EH (cell line): ENCODE results near the gene OTOG.

Experiments
- DNase-seq: peaks from one replicate; pipeline ENCODE4 v3.0.0-alpha.2; 2015; ENCODE audit warnings: low read depth

The OTOG gene

DNA sequence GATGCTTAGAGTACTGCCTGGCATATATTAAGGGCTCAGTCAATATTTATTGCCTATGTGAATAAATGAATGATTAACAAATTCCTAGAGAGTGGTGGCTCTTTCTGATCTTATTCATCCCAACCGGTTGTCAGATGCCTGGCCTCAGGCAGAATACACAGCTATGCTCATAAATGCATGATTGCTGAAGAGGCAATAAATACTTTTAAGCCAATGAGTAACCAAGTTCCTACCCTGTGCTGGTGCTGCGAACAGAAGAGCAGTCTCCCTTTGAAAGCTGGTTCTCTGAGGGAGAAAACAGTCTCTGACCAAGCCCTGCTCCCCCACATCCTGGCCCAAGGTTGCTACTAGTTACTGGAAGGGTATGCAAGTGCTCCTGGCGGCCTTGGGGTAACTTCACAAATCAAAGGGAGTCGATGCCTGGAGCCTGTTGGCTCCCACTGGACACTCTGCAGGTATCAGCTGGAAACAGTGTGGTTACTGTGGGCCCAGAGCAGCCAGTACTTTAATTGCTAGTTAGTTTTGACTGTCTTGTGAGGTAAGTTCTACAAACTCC lies 5.7 kb upstream of the OTOG start:
- DNase-seq = peak; percentile 22

GRCh38 chr11:17542249-17542648 lies 4.8 kb upstream of the OTOG start:
- no peak for DNase-seq

DNA sequence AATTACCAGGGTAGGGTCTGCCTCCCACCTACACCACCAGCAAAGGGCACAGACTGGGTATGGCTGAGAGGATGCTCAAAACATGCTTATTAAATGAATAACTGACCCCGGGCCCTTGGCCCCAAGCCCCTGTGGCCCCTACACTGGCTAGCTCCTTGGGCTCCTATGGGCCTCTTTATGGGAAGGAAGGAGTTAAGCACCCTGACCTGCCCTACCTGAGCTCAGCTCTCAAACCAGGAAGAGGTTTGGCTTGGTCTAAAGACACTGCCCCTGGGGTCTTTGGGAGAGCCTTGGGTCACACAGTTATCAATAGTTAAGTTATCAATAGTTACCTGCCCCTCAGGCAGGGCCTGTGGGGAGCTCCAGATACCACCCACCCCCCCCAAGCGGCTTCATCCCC lies 4.0 kb upstream of the OTOG start:
- DNase-seq = no peak

DNA sequence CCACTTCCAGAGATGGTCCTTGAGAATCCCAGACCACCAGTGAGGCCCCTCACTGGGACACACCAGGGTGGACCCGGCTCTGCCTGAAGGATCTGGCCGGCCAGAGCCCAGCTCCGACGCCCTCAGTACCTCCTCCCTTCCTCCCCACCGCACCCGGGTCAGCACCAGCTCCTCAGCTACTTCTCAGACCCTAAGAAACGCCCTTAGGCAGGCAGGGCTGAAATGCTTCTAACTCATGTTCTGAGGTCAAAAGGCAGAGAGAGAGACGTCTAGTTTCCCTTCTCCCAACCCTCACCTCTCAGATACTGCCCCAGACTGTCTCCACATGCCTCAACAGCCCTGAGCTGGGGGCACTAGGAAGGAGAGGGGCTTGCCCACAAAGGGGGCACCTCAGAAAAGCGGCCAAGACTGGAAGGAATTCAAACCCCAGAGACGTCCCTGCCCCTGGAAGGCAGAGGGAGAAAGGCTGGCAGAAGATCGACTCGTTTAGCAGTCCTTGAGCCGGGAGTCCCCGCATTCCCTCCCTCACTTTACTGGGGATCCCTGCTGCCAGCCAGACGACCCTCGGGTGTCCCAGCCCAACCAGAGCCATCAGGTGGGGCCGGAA lies 3.4 kb upstream of the OTOG start:
- DNase-seq = no peak

- no peak for DNase-seq
These were observed 2.9 kb upstream of the OTOG start, which contains the start of gene USH1C for GRCh38 chr11:17544181-17544622. USH1C (minus strand) TSS chr11:17544416; CDS start chr11:17544307, 109 bp downstream.

GRCh38 chr11:17546240-17546639 lies 819 bp upstream of the OTOG start:
- no peak for DNase-seq

DNA sequence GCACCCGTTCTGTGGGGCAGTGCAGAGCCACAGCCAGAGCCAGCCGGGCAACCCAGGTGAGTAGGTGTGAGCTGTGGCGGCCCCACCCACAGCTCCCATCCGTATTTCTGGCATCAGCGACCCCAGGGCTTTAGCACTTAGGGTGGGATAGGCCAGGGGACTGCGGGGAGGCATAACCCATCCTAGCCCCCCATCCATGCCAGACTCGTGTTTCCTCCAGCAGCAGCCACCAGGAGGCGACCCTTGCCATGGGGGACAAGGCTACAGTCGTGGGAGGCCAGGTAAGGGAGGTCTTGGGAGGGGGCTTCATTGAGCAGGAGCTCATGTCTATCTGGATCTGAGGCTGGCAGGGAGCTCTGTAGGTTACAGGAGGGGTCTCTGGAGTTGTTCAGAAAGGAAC lies 873 bp downstream of the OTOG start:
- DNase-seq = no peak

GRCh38 chr11:17548444-17548843 lies 1.4 kb downstream of the OTOG start:
- DNase-seq = no peak

DNA sequence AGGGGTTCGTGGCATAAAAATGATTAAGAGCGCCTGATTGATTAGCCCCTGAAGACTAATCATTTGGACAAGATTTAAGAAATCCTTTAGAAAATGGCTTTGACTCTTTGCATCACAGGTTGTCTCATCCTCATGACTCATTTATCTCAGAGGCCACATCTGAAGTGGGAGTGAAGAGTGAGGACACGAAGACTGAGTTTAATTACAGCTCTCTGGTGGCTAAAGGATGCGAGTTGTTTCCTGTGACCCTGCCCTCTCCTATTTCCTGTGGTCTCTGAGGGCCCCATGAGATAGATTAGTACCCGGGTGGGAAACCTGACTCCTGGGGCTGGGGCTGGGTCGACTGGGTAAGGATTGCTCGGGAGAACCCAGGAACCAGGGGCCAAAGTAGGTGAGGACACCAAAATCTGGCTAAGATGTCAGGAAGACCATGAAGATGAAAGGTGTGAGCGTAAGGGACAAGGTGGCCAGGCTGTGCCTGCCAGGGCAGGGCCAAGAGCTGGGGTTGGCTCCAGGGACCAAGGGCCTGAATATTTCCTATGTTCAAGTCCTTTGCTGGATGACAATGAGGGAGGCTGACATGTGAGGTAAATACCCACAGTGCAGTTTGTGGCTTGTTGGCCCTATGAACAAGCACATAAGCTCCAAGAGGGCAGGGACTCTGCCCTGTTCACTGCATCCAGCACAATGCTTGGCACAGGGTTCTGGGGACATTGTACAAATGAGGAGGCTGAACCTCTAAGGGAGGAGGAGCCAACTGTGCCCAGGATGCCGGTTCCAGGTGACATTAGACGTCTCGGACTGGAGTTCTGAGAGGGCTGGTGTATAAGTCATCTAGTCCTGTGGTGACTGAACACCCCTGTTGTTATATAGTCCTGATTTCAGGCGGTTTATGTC lies 3.6 kb downstream of the OTOG start:
- DNase-seq = no peak

DNA sequence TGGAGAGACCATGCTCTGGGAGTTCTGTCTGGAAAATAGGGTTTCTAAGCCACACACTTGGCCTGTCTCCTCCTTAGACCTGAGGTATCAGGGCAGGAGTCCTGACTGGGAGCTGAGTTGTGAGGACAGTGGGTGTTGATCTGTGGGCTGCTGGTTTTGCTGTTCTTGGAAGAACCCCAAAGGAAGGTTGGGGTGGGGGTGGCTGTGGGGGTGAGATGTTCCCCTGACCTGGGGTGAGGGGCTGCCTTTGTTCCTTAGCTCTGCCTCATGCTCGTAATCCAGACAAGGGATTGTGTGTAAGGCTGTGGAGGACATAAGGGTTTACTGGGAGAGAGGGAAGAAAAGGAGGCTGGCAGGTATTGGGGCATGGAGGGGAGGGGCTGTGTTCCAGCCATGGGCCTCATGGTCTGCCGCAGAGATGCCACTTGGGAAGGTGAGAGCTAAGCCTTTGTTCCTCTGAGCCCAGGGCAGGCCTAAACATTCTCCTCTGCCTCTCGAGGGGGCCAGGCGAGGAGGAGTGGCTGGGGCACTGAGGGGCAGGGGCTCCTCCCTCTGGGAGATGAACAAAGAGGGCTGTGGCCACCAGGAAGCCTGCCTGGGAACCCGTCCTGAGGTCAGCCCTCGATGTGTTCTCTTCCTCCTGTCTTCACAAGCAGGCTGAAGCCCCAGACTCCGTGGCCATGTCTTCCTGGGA lies 4.4 kb downstream of the OTOG start:
- no peak for DNase-seq

- DNase-seq = no peak
These were observed 4.9 kb downstream of the OTOG start for GRCh38 chr11:17552041-17552355.

- no peak for DNase-seq
These were observed 5.6 kb downstream of the OTOG start for GRCh38 chr11:17552392-17553248.

GRCh38 chr11:17553249-17553546 lies 6.1 kb downstream of the OTOG start:
- no peak for DNase-seq

GRCh38 chr11:17554487-17554886 lies 7.4 kb downstream of the OTOG start:
- no peak for DNase-seq

DNA sequence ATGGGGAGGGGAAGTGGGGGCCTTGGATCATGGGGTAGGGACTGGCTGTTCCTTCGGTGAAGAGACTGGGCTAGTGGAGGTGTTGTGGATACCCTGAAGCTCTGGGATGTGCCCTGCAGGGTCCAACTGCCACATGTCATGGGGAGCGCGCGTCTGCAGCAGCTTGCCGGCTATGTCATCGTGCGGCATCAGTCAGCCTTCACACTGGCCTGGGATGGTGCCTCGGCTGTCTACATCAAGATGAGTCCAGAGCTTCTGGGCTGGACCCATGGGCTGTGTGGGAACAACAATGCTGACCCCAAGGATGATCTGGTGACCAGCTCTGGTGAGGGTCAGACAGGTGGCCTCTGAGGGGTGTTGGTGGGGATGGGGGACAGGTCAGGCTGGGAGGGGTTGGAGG lies 9.9 kb downstream of the OTOG start:
- DNase-seq = no peak

GRCh38 chr11:17558025-17558780 lies 11.1 kb downstream of the OTOG start:
- no peak for DNase-seq

DNA sequence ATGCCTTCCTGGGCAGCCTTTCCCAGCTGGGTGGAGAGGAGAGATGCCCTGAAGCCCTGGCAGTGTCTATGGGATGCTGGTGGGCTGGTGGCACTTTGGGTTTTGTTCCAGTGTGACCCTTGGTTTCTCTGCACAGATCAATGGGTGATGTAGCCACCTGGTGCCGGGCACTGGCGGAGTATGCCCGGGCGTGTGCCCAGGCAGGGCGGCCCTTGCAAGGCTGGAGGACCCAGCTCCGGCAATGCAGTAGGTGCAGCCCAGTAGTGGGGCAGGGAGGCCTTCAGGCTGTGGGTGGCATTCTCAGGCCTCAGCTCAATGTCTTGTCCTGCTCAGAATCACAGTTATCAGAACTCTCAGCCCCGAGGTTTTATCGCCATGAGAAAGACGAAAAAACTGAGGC lies 11.9 kb downstream of the OTOG start:
- DNase-seq = no peak

DNA sequence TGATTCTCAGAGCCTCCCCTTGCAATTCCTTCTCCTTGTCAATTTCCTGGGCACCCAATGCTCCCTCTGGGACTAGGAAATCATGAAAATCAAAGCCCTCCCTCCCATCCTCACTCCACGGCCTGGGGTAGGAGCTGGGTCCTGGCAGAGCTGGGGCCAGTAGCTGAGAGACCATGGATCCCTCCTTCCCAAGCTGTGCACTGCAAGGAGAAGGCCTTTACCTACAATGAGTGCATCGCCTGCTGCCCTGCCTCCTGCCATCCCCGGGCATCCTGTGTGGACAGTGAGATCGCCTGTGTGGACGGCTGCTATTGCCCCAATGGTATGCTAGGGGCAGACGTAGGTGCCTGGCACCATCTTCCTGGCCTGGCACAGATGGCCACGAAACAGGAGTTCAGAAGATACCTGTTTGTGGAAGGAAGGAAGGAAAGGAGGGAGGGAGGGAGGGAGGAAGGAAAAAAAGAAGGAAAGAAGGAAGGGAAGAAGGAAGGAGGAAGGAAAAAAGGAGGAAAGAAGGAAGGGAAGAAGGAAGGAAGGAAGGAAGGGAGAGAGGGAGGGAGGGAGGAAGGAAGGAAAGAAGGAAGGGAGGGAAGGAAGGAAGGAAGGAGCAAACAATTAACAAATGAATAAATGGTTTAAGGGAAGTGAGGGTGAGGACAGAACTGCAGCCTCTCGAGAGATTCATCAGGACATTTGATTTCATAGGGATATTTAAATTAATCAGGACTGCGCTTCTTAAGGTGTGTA lies 12.5 kb downstream of the OTOG start:
- no peak for DNase-seq

DNA sequence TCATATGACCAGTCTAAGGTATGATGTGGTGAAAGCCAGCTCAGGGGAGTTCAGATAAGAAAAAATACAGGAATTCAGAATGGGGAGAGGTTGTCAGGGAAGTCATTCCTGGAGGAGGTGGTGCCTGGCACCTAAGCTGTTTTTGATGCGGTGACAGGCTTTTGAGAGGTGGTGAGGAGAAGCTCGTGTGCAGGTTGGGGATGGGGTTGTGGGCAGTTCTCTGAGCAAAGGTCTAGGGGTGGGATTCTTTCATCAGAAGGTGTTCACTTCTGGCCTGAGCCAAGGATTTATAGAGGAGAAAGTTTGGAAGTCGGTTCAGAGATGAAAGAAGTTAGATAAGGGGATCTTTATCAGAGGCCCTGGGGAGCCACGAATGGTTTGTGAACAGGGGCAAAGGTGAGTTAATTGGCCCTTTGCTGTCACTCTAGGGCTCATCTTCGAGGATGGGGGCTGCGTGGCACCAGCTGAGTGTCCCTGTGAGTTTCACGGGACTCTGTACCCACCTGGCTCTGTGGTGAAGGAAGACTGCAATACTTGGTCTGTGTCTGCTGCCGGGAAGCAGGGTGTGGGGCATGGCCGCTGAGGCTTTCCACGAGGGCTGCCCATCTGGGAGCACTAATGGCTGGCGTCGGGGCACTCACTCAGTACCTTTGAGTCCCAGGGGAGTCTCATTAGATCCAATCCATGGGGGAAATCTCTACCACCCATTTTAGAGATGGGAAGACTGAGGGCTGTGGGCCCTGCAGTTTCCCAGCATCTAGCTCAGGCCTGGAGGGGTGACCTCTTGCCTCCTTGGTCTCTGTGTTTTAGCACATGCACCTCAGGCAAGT lies 13.4 kb downstream of the OTOG start:
- DNase-seq = no peak

DNA sequence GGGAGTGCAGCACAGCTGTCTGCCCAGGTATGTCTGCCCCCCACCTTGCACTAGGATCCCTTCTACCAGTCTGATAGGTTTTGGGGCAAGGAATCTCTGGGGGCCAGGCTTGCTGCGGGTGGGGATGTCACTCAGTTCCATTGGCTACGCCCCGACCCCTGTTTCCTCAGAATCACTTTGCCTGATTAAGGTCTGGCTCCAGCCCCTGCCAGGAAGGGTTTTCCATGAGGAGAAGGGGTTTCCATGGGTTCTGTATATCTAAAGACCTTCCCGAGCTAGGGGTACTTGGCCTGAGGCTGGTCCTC lies 14.0 kb downstream of the OTOG start:
- no peak for DNase-seq
